NCI-H82 treated with DMSO at 0.1 percent for 48 hours (cell line): ENCODE results near the gene OR2T12.
"Not testable (repeated sequence)": the region's sequence is repeated elsewhere in the genome, so short reads cannot be mapped to it uniquely, and the experiment has no call there.

ENCODE experiments used
- DNase-seq: peaks from one replicate; lab custom pipeline; 2025; ENCODE audit not compliant: unreplicated experiment; lab: John Stamatoyannopoulos, UW

The OR2T12 gene, protein sequence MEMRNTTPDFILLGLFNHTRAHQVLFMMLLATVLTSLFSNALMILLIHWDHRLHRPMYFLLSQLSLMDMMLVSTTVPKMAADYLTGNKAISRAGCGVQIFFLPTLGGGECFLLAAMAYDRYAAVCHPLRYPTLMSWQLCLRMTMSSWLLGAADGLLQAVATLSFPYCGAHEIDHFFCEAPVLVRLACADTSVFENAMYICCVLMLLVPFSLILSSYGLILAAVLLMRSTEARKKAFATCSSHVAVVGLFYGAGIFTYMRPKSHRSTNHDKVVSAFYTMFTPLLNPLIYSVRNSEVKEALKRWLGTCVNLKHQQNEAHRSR

DNA sequence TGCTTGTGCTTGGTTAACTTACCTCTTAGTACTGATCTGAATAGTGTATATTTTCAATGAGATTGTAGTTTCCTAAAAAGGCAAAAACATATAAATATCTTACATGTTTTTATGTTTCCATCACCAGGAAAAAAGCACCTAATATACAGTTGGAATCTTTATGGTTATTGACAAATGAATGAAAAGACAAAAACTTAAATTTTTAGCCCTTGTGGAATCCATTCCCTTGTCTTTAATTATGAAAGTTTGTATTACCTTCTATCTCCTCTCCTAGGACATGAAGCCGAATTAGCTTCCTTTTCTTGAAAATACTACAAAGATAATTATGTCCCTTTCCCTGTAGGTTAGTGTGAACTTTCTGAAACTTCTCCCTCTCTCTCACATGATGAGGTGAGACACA lies at the start of gene OR2T12:
Gene OR2T12 (minus strand): TSS at position 101 of the 400 bp plus-strand sequence. CDS start 7,846 bp downstream, outside the sequence.
- no peak for DNase-seq

DNA sequence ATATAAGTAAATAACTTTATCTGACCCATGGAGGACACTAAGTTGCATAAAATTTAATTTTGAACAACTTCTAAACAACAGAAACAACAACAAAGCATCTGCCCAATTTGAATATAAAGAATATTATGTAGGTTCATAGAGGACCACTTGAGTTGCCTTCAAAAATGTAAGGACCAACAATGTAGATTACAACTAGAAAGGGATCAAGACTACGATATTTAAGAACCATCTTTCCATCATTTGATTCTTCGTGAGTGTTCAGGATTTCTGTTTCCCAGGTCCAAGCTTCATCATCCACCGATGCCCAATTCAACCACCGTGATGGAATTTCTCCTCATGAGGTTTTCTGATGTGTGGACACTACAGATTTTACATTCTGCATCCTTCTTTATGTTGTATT lies 45.3 kb upstream of the OR2T12 start, which contains the start of gene OR14C36:
Gene OR14C36 (plus strand): TSS at position 301 of the 400 bp plus-strand sequence. CDS start 0 bp downstream, at position 301.
- DNase-seq, result no peak

- DNase-seq, result no peak
Measured at GRCh38 chr1:248343451-248343850, 40.2 kb upstream of the OR2T12 start.

- no peak for DNase-seq
Measured at GRCh38 chr1:248324468-248324867, 21.2 kb upstream of the OR2T12 start, which contains the start of gene OR2M7. Gene OR2M7, minus strand, starts transcription at chr1:248324568. Its CDS starts 0 bp downstream, at chr1:248324568.

DNA sequence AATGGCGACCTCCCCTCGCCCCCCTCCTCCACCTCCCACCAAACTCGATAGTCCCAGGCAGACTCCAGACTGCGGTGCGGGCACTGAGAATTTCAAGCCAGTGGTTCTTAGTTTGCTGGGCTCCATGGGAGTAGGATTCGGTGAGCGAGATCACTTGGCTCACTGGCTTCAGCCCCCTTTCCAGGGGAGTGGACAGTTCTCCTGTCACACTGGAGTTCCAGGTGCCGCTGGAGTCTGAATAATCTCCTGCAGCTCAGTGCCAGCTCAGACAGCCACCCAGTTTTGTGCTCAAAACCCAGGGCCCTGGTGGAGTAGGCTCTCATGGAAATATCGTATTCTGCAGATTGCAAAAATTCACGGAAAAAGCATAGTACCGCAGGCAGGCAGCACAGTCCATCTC lies 13.6 kb upstream of the OR2T12 start:
- DNase-seq, result no peak

- DNase-seq, result not testable (repeated sequence)
Measured at GRCh38 chr1:248306740-248307139, 3.5 kb upstream of the OR2T12 start.

- DNase-seq, result no peak
Measured at GRCh38 chr1:248306103-248306502, 2.9 kb upstream of the OR2T12 start.

DNA sequence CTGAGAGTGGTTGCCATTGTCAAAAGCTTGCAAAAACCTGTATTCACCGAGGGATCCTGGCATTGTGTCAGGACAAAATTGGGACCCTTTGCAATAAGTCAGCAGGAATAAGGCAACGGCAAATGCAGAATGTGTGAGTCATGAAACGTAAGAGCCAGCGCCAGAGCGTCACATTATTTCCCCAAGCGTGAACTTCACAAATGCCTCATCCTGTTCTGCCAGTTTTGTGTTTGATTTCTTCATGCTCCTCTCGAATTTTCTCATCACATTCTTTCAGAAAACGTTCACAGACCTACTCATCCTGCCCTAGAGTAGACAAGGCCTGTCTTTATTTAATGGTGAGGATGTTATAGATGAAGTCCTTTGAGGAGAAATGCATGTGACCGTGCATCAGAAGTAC lies 2.4 kb upstream of the OR2T12 start:
- not testable (repeated sequence) for DNase-seq

GRCh38 chr1:248288391-248288790 lies 14.8 kb downstream of the OR2T12 start:
- DNase-seq, result no peak

- no peak for DNase-seq
Measured at GRCh38 chr1:248277876-248278275, 25.3 kb downstream of the OR2T12 start, which contains the start of gene OR2T33. Gene OR2T33, minus strand, starts transcription at chr1:248277976. Its CDS starts 4,162 bp downstream, at chr1:248273814.

DNA sequence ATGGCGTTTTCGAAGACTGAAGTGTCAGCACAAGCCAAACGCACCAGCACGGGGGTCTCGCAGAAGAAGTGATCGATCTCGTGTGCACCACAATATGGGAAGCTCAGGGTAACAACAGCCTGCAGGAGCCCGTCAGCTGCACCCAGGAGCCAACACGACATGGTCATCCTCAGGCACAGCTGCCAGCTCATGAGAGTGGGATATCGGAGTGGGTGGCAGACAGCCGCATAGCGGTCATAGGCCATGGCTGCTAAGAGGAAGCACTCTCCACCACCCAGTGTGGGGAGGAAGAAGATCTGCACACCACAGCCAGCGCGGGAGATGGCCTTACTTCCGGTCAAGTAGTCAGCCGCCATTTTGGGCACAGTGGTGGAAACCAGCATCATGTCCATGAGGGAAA lies 30.0 kb downstream of the OR2T12 start:
- DNase-seq, result not testable (repeated sequence)

DNA sequence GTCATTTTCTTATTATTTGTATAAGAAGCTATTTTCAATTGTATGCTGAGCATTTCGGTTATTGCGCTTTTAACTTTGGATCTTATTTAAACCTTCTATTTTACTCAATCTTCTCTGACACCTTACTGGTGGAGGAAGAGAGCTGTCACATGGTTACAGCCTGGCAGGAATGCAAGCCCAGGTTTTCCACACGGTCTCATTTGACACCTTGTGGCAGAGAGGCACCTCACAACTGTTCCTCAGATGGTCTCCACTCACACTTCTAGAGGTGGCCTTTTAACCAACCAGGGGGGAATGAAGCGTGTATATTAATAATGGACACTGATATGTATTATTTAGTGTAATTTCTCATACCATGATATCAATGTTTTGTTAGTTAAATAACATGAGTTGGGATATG lies 35.0 kb downstream of the OR2T12 start:
- no peak for DNase-seq

DNA sequence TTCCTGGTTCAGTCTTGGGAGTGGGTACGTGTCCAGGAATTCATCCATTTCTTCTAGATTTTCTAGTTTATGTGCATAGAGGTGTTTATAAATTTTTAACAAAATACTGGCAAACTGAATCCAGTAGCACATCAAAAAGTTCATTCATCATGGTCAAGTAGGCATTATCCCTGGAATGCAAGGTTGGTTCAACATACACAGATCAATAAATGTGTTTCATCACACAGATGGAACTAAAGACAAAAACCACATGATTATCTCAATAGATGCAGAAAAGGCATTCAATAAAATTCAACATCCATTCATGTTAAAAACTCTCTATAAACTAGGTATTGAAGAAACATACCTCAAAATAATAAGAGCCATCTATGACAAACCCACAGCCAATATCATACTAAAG lies 43.9 kb downstream of the OR2T12 start:
- not testable (repeated sequence) for DNase-seq

- DNase-seq, result peak; percentile 18
Measured at GRCh38 chr1:248243204-248243603, 60.0 kb downstream of the OR2T12 start.
